ENCODE results near the gene TWNK. TPM values are rescaled to one million over a fixed set of nuclear protein-coding genes. Genes with fewer than 3 reads are reported as not detected.

Gene TWNK
- total and polyA plus RNA-seq, 2 experiments from 2014 or later, result 12.2 to 29.4 TPM

DNA sequence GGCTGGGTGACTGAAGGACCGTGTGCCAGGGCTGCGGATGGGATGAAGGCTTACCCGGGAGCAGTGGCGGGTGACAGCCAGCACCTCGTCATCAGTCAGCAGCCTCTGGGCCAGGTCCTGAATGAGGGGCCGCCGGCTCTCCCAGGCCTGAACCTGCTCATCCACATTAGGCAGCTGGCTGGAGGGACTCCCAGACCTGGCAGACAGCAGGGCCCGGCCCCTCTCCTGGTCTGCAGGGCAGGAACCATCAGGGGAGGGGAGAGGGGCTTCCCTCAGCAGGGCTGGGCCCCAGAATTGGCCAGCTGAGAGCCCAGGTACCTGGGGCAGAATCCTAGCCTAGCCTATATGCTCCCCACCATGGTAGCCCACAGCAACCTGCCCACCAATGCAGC is 28.2 kb downstream of the TWNK start (continued):
- TF ChIP-seq, protein P1, sequence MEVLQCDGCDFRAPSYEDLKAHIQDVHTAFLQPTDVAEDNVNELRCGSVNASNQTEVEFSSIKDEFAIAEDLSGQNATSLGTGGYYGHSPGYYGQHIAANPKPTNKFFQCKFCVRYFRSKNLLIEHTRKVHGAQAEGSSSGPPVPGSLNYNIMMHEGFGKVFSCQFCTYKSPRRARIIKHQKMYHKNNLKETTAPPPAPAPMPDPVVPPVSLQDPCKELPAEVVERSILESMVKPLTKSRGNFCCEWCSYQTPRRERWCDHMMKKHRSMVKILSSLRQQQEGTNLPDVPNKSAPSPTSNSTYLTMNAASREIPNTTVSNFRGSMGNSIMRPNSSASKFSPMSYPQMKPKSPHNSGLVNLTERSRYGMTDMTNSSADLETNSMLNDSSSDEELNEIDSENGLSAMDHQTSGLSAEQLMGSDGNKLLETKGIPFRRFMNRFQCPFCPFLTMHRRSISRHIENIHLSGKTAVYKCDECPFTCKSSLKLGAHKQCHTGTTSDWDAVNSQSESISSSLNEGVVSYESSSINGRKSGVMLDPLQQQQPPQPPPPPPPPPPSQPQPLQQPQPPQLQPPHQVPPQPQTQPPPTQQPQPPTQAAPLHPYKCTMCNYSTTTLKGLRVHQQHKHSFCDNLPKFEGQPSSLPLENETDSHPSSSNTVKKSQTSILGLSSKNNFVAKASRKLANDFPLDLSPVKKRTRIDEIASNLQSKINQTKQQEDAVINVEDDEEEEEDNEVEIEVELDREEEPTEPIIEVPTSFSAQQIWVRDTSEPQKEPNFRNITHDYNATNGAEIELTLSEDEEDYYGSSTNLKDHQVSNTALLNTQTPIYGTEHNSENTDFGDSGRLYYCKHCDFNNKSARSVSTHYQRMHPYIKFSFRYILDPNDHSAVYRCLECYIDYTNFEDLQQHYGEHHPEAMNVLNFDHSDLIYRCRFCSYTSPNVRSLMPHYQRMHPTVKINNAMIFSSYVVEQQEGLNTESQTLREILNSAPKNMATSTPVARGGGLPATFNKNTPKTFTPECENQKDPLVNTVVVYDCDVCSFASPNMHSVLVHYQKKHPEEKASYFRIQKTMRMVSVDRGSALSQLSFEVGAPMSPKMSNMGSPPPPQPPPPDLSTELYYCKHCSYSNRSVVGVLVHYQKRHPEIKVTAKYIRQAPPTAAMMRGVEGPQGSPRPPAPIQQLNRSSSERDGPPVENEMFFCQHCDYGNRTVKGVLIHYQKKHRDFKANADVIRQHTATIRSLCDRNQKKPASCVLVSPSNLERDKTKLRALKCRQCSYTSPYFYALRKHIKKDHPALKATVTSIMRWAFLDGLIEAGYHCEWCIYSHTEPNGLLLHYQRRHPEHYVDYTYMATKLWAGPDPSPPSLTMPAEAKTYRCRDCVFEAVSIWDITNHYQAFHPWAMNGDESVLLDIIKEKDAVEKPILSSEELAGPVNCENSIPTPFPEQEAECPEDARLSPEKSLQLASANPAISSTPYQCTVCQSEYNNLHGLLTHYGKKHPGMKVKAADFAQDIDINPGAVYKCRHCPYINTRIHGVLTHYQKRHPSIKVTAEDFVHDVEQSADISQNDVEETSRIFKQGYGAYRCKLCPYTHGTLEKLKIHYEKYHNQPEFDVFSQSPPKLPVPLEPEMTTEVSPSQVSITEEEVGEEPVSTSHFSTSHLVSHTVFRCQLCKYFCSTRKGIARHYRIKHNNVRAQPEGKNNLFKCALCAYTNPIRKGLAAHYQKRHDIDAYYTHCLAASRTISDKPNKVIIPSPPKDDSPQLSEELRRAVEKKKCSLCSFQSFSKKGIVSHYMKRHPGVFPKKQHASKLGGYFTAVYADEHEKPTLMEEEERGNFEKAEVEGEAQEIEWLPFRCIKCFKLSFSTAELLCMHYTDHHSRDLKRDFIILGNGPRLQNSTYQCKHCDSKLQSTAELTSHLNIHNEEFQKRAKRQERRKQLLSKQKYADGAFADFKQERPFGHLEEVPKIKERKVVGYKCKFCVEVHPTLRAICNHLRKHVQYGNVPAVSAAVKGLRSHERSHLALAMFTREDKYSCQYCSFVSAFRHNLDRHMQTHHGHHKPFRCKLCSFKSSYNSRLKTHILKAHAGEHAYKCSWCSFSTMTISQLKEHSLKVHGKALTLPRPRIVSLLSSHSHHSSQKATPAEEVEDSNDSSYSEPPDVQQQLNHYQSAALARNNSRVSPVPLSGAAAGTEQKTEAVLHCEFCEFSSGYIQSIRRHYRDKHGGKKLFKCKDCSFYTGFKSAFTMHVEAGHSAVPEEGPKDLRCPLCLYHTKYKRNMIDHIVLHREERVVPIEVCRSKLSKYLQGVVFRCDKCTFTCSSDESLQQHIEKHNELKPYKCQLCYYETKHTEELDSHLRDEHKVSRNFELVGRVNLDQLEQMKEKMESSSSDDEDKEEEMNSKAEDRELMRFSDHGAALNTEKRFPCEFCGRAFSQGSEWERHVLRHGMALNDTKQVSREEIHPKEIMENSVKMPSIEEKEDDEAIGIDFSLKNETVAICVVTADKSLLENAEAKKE (CRISPR knock-in tag; IDR thresholded peaks at IDR 0.05), result no peak
- TF ChIP-seq, protein P2, sequence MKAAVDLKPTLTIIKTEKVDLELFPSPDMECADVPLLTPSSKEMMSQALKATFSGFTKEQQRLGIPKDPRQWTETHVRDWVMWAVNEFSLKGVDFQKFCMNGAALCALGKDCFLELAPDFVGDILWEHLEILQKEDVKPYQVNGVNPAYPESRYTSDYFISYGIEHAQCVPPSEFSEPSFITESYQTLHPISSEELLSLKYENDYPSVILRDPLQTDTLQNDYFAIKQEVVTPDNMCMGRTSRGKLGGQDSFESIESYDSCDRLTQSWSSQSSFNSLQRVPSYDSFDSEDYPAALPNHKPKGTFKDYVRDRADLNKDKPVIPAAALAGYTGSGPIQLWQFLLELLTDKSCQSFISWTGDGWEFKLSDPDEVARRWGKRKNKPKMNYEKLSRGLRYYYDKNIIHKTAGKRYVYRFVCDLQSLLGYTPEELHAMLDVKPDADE (IDR thresholded peaks at IDR 0.05), result no peak

DNA sequence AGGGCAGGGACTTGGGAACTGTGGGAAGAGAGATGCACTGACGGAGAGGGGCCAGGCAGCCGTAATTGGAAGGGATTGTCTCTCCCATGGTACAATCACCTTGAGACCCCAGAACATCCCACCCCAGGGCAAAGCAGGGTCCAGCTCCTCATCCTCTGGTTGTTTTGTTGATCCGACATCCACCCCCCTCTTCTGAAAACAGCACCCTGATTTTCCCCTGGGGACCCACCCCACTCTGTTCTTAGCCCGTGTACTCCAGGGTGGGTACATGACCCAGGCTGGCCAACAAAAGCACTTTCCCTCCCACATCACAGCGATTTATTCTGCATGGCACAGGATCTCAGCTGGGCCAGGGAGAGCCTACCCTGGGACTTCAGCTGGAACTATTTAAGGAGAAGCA is 29.5 kb downstream of the TWNK start:
- Histone ChIP-seq H3K79me2 (replicated peaks; ENCODE audit: insufficient read depth) (no peaks in the 10 kb centered on the region), H3K4me3 (no peak overlapping the region), H3K27ac (ENCODE audit: low read depth) (no peak overlapping the region), H2AFZ (no peak overlapping the region), H3K27me3 (ENCODE audit: insufficient read depth) (peaks cover 61% of the 10 kb centered on the region), H4K20me1 (replicated peaks; ENCODE audit: insufficient read depth) (no peaks in the 10 kb centered on the region), H3K4me1 (ENCODE audit: insufficient read depth) (peaks cover 19% of the 10 kb centered on the region; the same call in 1 of the 2 replicates), H3K36me3 (ENCODE audit: insufficient read depth) (no peaks in the 10 kb centered on the region), H3K9me2 (ENCODE audit: insufficient read depth) (no peaks in the 10 kb centered on the region), H3K4me2 (no peak overlapping the region), H3F3A (replicated peaks; ENCODE audit: low read depth) (no peaks in the 10 kb centered on the region)
- Mint-ChIP-seq H3K4me1 (peaks cover 19% of the 10 kb centered on the region), H3K9me3 (no peaks in the 10 kb centered on the region; the same call in 2 of the 3 replicates), H3K4me3 (no peak overlapping the region; the same call in 2 of the 3 replicates), H3K27ac (no peak overlapping the region), H3K36me3 (ENCODE audit: low read depth) (no peaks in the 10 kb centered on the region; the same call in 2 of the 3 replicates), H3K27me3 (ENCODE audit: insufficient read depth, low read depth, poor library complexity) (peaks cover 62% of the 10 kb centered on the region)
- DNase-seq (ENCODE audit: low spot score) (no peak), ATAC-seq (no peak)
- TF ChIP-seq EZH2 (IDR thresholded peaks at IDR 0.05; ENCODE audit: low read depth, unreplicated experiment), result no peak
- no peak for TF ChIP-seq CREB1 (CRISPR knock-in tag; IDR thresholded peaks at IDR 0.05; ENCODE audit: low read depth)
- TF ChIP-seq NANOG (IDR thresholded peaks at IDR 0.05; ENCODE audit: borderline replicate concordance), result no peak
- TF ChIP-seq, protein P1 (CRISPR knock-in tag; IDR thresholded peaks at IDR 0.05), result no peak
- TF ChIP-seq ZNF114 (CRISPR knock-in tag; IDR thresholded peaks at IDR 0.05), result no peak
- TF ChIP-seq ZNF331 (CRISPR knock-in tag; IDR thresholded peaks at IDR 0.05; ENCODE audit: low read depth), result no peak
- no peak for TF ChIP-seq EZH2phosphoT487 (IDR thresholded peaks at IDR 0.05; ENCODE audit: unreplicated experiment)
- no peak for TF ChIP-seq POLR2AphosphoS5 (IDR thresholded peaks at IDR 0.05; ENCODE audit: low read depth)

Measured in GM23338 (cell line).